ENCODE measurements around the gene VDR. TPM values are rescaled to one million over a fixed set of nuclear protein-coding genes. Genes with fewer than 3 reads are reported as not detected.

VDR gene
- polyA plus RNA-seq, 3 donors = 6.0 to 14.8 (median 12.8) TPM

- DNase-seq = no peak
- intact Hi-C loops (cut with micrococcal nuclease) = no loop called here
- WGBS (ENCODE audit: insufficient coverage) = 89% methylated on average over 2 of the region's 3 CpGs
Measured at GRCh38 chr12:47913081-47913480, 8.3 kb upstream of the VDR start.

DNA sequence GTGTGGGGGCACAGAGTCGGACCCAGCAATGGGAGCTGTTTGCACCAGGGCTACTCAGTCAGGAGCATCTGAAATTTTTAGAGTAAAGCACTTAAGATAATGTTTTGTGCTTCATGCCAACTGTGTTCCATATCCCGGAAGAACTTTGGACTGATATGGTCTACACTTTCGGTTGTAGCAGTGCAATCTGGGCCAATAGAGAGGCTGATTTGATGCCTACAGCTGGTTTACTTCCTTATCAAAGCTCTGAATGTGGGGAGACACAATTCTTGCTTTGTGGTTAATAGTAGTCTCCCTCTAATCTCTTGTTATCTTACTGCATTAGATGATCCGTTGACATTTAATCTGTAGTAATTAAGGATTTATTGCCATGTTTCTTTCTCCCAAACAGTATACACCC lies 7.8 kb upstream of the VDR start:
- Histone ChIP-seq H3K4me3 (replicated peaks in 1 of 3; ENCODE audit: low read depth in 2 of 3, low read length in 3 of 3) (no peak overlapping the region), H3K36me3 (replicated peaks in 1 of 2; ENCODE audit: control insufficient read depth in 1 of 2, insufficient read depth in 2 of 2, low read length in 2 of 2) (no peaks in the 10 kb centered on the region), H3K4me1 (ENCODE audit: control insufficient read depth in 1 of 2, insufficient read depth in 2 of 2, low read length in 2 of 2) (no peaks in the 10 kb centered on the region), H3K4me2 (replicated peaks; ENCODE audit: extremely low read depth, low read length, poor library complexity, severe bottlenecking) (no peak overlapping the region), H4K20me1 (ENCODE audit: insufficient read depth, low read length) (no peaks in the 10 kb centered on the region), H3K9ac (ENCODE audit: insufficient read depth, low read length, poor library complexity, severe bottlenecking) (no peak overlapping the region), H3K27me3 (ENCODE audit: control insufficient read depth in 2 of 2, insufficient read depth in 2 of 2, low read length in 2 of 2) (peaks cover 3 to 6% of the 10 kb centered on the region in 2 donors), H3K79me2 (ENCODE audit: insufficient read depth, low read length) (no peaks in the 10 kb centered on the region), H2AFZ (ENCODE audit: insufficient read depth, low read depth, low read length, poor library complexity, severe bottlenecking) (no peak overlapping the region), H3K27ac (ENCODE audit: low read depth in 1 of 2, low read length in 2 of 2) (no peak overlapping the region), H3K9me3 (replicated peaks in 1 of 2; ENCODE audit: control insufficient read depth in 1 of 2, insufficient read depth in 1 of 2, low read length in 2 of 2) (no peaks in the 10 kb centered on the region)
- DNase-seq = no peak
- Mint-ChIP-seq H3K4me3 (no peak overlapping the region), H3K9me3 (peaks cover 0 to 4% (median 0%) of the 10 kb centered on the region in 7 donors), H3K36me3 (peaks cover 0 to 1% of the 10 kb centered on the region in 2 donors), H3K27me3 (ENCODE audit: low read depth in 3 of 3) (peaks cover 1 to 22% (median 9%) of the 10 kb centered on the region in 3 donors), H3K4me1 (no peaks in the 10 kb centered on the region), H3K27ac (no peak overlapping the region)
- 92% methylated on average over 1 of the region's 4 CpGs for WGBS (ENCODE audit: insufficient coverage)
- intact Hi-C loops (cut with micrococcal nuclease) = no loop called here
- TF ChIP-seq CTCF (IDR thresholded peaks at IDR 0.05) = no peak

More at GRCh38 chr12:47913081-47913480, 8.3 kb upstream of the VDR start:
- Histone ChIP-seq H3K27me3 (ENCODE audit: control insufficient read depth in 2 of 2, insufficient read depth in 2 of 2, low read length in 2 of 2) (peaks cover 3 to 6% of the 10 kb centered on the region in 2 donors), H3K4me2 (replicated peaks; ENCODE audit: extremely low read depth, low read length, poor library complexity, severe bottlenecking) (no peak overlapping the region), H3K79me2 (ENCODE audit: insufficient read depth, low read length) (no peaks in the 10 kb centered on the region), H3K9me3 (replicated peaks in 1 of 2; ENCODE audit: control insufficient read depth in 1 of 2, insufficient read depth in 1 of 2, low read length in 2 of 2) (no peaks in the 10 kb centered on the region), H4K20me1 (ENCODE audit: insufficient read depth, low read length) (no peaks in the 10 kb centered on the region), H2AFZ (ENCODE audit: insufficient read depth, low read depth, low read length, poor library complexity, severe bottlenecking) (no peak overlapping the region), H3K9ac (ENCODE audit: insufficient read depth, low read length, poor library complexity, severe bottlenecking) (no peak overlapping the region), H3K36me3 (replicated peaks in 1 of 2; ENCODE audit: control insufficient read depth in 1 of 2, insufficient read depth in 2 of 2, low read length in 2 of 2) (no peaks in the 10 kb centered on the region), H3K27ac (ENCODE audit: low read depth in 1 of 2, low read length in 2 of 2) (no peak overlapping the region), H3K4me3 (replicated peaks in 1 of 3; ENCODE audit: low read depth in 2 of 3, low read length in 3 of 3) (no peak overlapping the region), H3K4me1 (ENCODE audit: control insufficient read depth in 1 of 2, insufficient read depth in 2 of 2, low read length in 2 of 2) (no peaks in the 10 kb centered on the region)
- TF ChIP-seq CTCF (IDR thresholded peaks at IDR 0.05) = no peak
- peak overlapping the region in 1 of 2 donors; percentile 3 for H3K4me3 Mint-ChIP-seq
- no peaks in the 10 kb centered on the region for H3K4me1 Mint-ChIP-seq
- peaks cover 0 to 1% of the 10 kb centered on the region in 2 donors for H3K36me3 Mint-ChIP-seq
- H3K27ac Mint-ChIP-seq = no peak overlapping the region
- peaks cover 1 to 21% (median 6%) of the 10 kb centered on the region in 3 donors for H3K27me3 Mint-ChIP-seq (ENCODE audit: low read depth in 3 of 3)
- H3K9me3 Mint-ChIP-seq = peaks cover 0 to 4% (median 0%) of the 10 kb centered on the region in 7 donors
